ENCODE results near the gene UNC79.

Gene UNC79

GRCh38 chr14:93535537-93535936 is 104.8 kb downstream of the UNC79 start:
- H2AFZ ChIP-seq (ENCODE audit: low read depth, low read length, severe bottlenecking) = no peak overlapping the region
- no peak overlapping the region for H3K4me2 ChIP-seq (ENCODE audit: low read depth, low read length, poor library complexity, severe bottlenecking)
- no peaks in the 10 kb centered on the region for H3K9me2 ChIP-seq (replicated peaks; ENCODE audit: insufficient read depth, low read length)

GRCh38 chr14:93536945-93537344 is 106.2 kb downstream of the UNC79 start:
- H3K9me2 ChIP-seq (replicated peaks; ENCODE audit: insufficient read depth, low read length) = no peaks in the 10 kb centered on the region
- H3K79me2 ChIP-seq (ENCODE audit: insufficient read depth, low read length) = no peaks in the 10 kb centered on the region
- no peak overlapping the region for H3K9ac ChIP-seq (ENCODE audit: low read length)
- H4K20me1 ChIP-seq (ENCODE audit: low read depth, low read length) = no peaks in the 10 kb centered on the region
- TF ChIP-seq CTCF (IDR thresholded peaks at IDR 0.05; ENCODE audit: insufficient read depth, low read length, poor library complexity, severe bottlenecking) (no peak), EZH2phosphoT487 (conservative IDR thresholded peaks at IDR 0.05; ENCODE audit: low read length) (no peak)
- H3K4me2 ChIP-seq (ENCODE audit: low read depth, low read length, poor library complexity, severe bottlenecking) = no peak overlapping the region
- no peak overlapping the region for H2AFZ ChIP-seq (ENCODE audit: low read depth, low read length, severe bottlenecking)
- H3K4me3 ChIP-seq (ENCODE audit: insufficient read depth, low read length, poor library complexity, severe bottlenecking) = no peak overlapping the region
- H3F3A ChIP-seq (ENCODE audit: insufficient read depth) = no peaks in the 10 kb centered on the region
- no peaks in the 10 kb centered on the region for H3K9me3 ChIP-seq (ENCODE audit: insufficient read depth, low read length)
- H3K27me3 ChIP-seq (ENCODE audit: low read length) = no peaks in the 10 kb centered on the region
- H3K27ac ChIP-seq (ENCODE audit: low read depth, low read length) = no peak overlapping the region
- H3K36me3 ChIP-seq (ENCODE audit: low read length) = no peaks in the 10 kb centered on the region

More at GRCh38 chr14:93535537-93535936, 104.8 kb downstream of the UNC79 start:
- no peaks in the 10 kb centered on the region for H3F3A ChIP-seq (ENCODE audit: insufficient read depth)
- no peaks in the 10 kb centered on the region for H3K9me3 ChIP-seq (ENCODE audit: insufficient read depth, low read length)
- no peak overlapping the region for H3K27ac ChIP-seq (ENCODE audit: low read depth, low read length)
- no peak overlapping the region for H3K4me3 ChIP-seq (ENCODE audit: insufficient read depth, low read length, poor library complexity, severe bottlenecking)
- H4K20me1 ChIP-seq (ENCODE audit: low read depth, low read length) = no peaks in the 10 kb centered on the region
- H3K36me3 ChIP-seq (ENCODE audit: low read length) = no peaks in the 10 kb centered on the region
- H3K27me3 ChIP-seq (ENCODE audit: low read length) = no peaks in the 10 kb centered on the region
- no peak overlapping the region for H3K9ac ChIP-seq (ENCODE audit: low read length)
- no peaks in the 10 kb centered on the region for H3K79me2 ChIP-seq (ENCODE audit: insufficient read depth, low read length)
- TF ChIP-seq EZH2phosphoT487 (conservative IDR thresholded peaks at IDR 0.05; ENCODE audit: low read length) (no peak), CTCF (IDR thresholded peaks at IDR 0.05; ENCODE audit: insufficient read depth, low read length, poor library complexity, severe bottlenecking) (no peak)

GRCh38 chr14:93537951-93538350 is 107.2 kb downstream of the UNC79 start:
- Histone ChIP-seq H3K4me3 (ENCODE audit: insufficient read depth, low read length, poor library complexity, severe bottlenecking) (no peak overlapping the region), H4K20me1 (ENCODE audit: low read depth, low read length) (no peaks in the 10 kb centered on the region), H3K36me3 (ENCODE audit: low read length) (no peaks in the 10 kb centered on the region), H3K9ac (ENCODE audit: low read length) (no peak overlapping the region), H3K9me3 (ENCODE audit: insufficient read depth, low read length) (no peaks in the 10 kb centered on the region), H3K27me3 (ENCODE audit: low read length) (no peaks in the 10 kb centered on the region), H3K79me2 (ENCODE audit: insufficient read depth, low read length) (no peaks in the 10 kb centered on the region), H3K9me2 (replicated peaks; ENCODE audit: insufficient read depth, low read length) (no peaks in the 10 kb centered on the region), H3K4me2 (ENCODE audit: low read depth, low read length, poor library complexity, severe bottlenecking) (no peak overlapping the region), H2AFZ (ENCODE audit: low read depth, low read length, severe bottlenecking) (no peak overlapping the region), H3F3A (ENCODE audit: insufficient read depth) (no peaks in the 10 kb centered on the region), H3K27ac (ENCODE audit: low read depth, low read length) (no peak overlapping the region)
- TF ChIP-seq CTCF (IDR thresholded peaks at IDR 0.05; ENCODE audit: insufficient read depth, low read length, poor library complexity, severe bottlenecking) (no peak), EZH2phosphoT487 (conservative IDR thresholded peaks at IDR 0.05; ENCODE audit: low read length) (no peak)
